HFF-Myc (cell line): ENCODE measurements around the gene ZKSCAN1.
A peak's percentile ranks its signal among the peaks of the same experiment; 100 is the strongest.

Source experiments
- DNase-seq: peaks from one replicate; pipeline ENCODE4 v3.0.0-alpha.2; 2011; ENCODE audit warnings: low read depth; ENCODE audit errors: extremely low read depth
- H3K4me3 ChIP-seq: replicated peaks from 2 replicates; pipeline ENCODE4 v1.5.1; 2011; ENCODE audit warnings: low read depth, mild to moderate bottlenecking, control low read depth, low read length
- CTCF ChIP-seq: IDR thresholded peaks from 2 replicates; pipeline ENCODE4 v1.5.1; 2012; ENCODE audit warnings: mild to moderate bottlenecking, low read depth, low read length, control low read depth; ENCODE audit errors: missing control alignments

Gene ZKSCAN1

GRCh38 chr7:100040575-100040974 is 25.2 kb downstream of the ZKSCAN1 start:
- no peak for TF ChIP-seq CTCF
- no peak overlapping the region for H3K4me3 ChIP-seq

GRCh38 chr7:100044718-100045117 is 29.3 kb downstream of the ZKSCAN1 start:
- DNase-seq, result no peak
- no peak overlapping the region for H3K4me3 ChIP-seq
- no peak for TF ChIP-seq CTCF

More at GRCh38 chr7:100040575-100040974, 25.2 kb downstream of the ZKSCAN1 start:
- DNase-seq, result no peak

- no peak for TF ChIP-seq CTCF
- no peak overlapping the region for H3K4me3 ChIP-seq
- no peak for DNase-seq
Measured at GRCh38 chr7:100048680-100049079, 33.3 kb downstream of the ZKSCAN1 start.

- H3K4me3 ChIP-seq, result peak within 1 kb of the TSS; percentile 82
- no peak for TF ChIP-seq CTCF
- peak; percentile 42 for DNase-seq
Measured at GRCh38 chr7:100049441-100050291, 34.3 kb downstream of the ZKSCAN1 start, which contains the start of gene ZSCAN21. Gene ZSCAN21, plus strand, starts transcription at chr7:100049774. Its CDS starts 7,233 bp downstream, at chr7:100057007.

GRCh38 chr7:100051611-100052010 is 36.2 kb downstream of the ZKSCAN1 start:
- DNase-seq, result no peak

GRCh38 chr7:100053215-100053614 is 37.8 kb downstream of the ZKSCAN1 start:
- DNase-seq, result peak; percentile 39
- peak; percentile 14 for TF ChIP-seq CTCF
- no peak overlapping the region for H3K4me3 ChIP-seq

More at GRCh38 chr7:100051611-100052010, 36.2 kb downstream of the ZKSCAN1 start:
- H3K4me3 ChIP-seq, result no peak overlapping the region
- no peak for TF ChIP-seq CTCF
